Natural killer cell (primary cell): ENCODE measurements around the gene MVB12B. TPM values are rescaled to one million over a fixed set of nuclear protein-coding genes. Genes with fewer than 3 reads are reported as not detected.

ENCODE experiments used
- ATAC-seq, 3 donors: fragments of 150-1000 bp in 2 of 3; fragments of 200-7000 bp in 1 of 3; cut with Tn5 transposase; 1 replicate in 1 of 3; 2 replicates in 2 of 3; pipeline ENCODE4 v1.10.0; 2021; ENCODE audit warnings: mild to moderate bottlenecking in 2 of 3, moderate library complexity in 2 of 3
- DNase-seq, 2 donors: peaks; one replicate each; pipeline versions ENCODE4 v3.0.0 to v3.0.0-alpha.2; 2013 to 2021; ENCODE audit warnings: mixed read lengths in 1 of 2
- H3K27ac ChIP-seq: one replicate; pipeline ENCODE4 v1.5.1; 2013; ENCODE audit warnings: mild to moderate bottlenecking, low read length
- H3K27me3 ChIP-seq: one replicate; pipeline ENCODE4 v1.6.1; 2013; ENCODE audit warnings: low read length; ENCODE audit not compliant: control insufficient read depth, insufficient read depth
- H3K36me3 ChIP-seq: one replicate; pipeline ENCODE4 v1.6.1; 2013; ENCODE audit warnings: low read length; ENCODE audit not compliant: control insufficient read depth, insufficient read depth
- H3K4me1 ChIP-seq: one replicate; pipeline ENCODE4 v1.6.1; 2013; ENCODE audit warnings: low read length; ENCODE audit not compliant: control insufficient read depth, insufficient read depth
- H3K4me3 ChIP-seq: one replicate; pipeline ENCODE4 v1.5.1; 2013; ENCODE audit warnings: low read length
- H3K9me3 ChIP-seq: one replicate; pipeline ENCODE4 v1.6.1; 2013; ENCODE audit warnings: low read length; ENCODE audit not compliant: control insufficient read depth, insufficient read depth
- H3K27ac Mint-ChIP-seq, 2 donors: one replicate each; pipeline ENCODE4 v1.8.0; 2022; ENCODE audit warnings: mild to moderate bottlenecking in 2 of 2, mixed read lengths in 2 of 2, moderate library complexity in 1 of 2
- H3K27me3 Mint-ChIP-seq, 2 donors: one replicate each; pipeline ENCODE4 v1.8.0; 2022; ENCODE audit warnings: low read depth in 2 of 2, mixed read lengths in 2 of 2
- H3K36me3 Mint-ChIP-seq: one replicate; pipeline ENCODE4 v1.8.0; 2022; ENCODE audit warnings: mixed read lengths
- H3K4me1 Mint-ChIP-seq, 2 donors: one replicate each; pipeline ENCODE4 v1.8.0; 2022; ENCODE audit warnings: mixed read lengths in 2 of 2
- H3K4me3 Mint-ChIP-seq: one replicate; pipeline ENCODE4 v1.8.0; 2022; ENCODE audit warnings: mild to moderate bottlenecking, moderate library complexity, mixed read lengths
- H3K9me3 Mint-ChIP-seq, 2 donors: one replicate each; pipeline ENCODE4 v1.8.0; 2022; ENCODE audit warnings: mixed read lengths in 2 of 2
- CTCF ChIP-seq: fragments of 200-600 bp; IDR thresholded peaks from one replicate; pipeline ENCODE4 v1.8.0; 2022; ENCODE audit warnings: antibody characterized with exemption
- WGBS: methylation state at CpG from one replicate; pipeline ENCODE4 v1.1.7; 2013; ENCODE audit warnings: missing lambda C conversion rate; ENCODE audit not compliant: insufficient coverage; 5-methylcytosine and 5-hydroxymethylcytosine counted together
- intact Hi-C: fragments of 100-400 bp; cut with micrococcal nuclease; formaldehyde crosslinking; loops from one replicate; pipeline ENCODE4 v1.14.2; 2022
- total RNA-seq, 4 donors: library from RNA; stranded (reverse); fragments of 120-200 nt in 1 of 4; gene quantifications; one replicate each; pipeline versions ENCODE4 v1.2.3 to v1.2.4, GENCODE V29; 2013 to 2022

Gene MVB12B
- total RNA-seq, 3 donors from 2014 or later (not counting 1 experiment from before 2014, with no cell fraction given), result 2.0 to 13.0 (median 7.8) TPM

GRCh38 chr9:126307322-126308061, 19.1 kb upstream of the MVB12B start:
- H3K9me3 ChIP-seq, result no peaks in the 10 kb centered on the region
- H3K27ac Mint-ChIP-seq, result no peak overlapping the region
- no peak for DNase-seq
- no peak for TF ChIP-seq CTCF
- 89% methylated on average over 15 of the region's 15 CpGs for WGBS
- no peaks in the 10 kb centered on the region for H3K27me3 Mint-ChIP-seq
- H3K4me1 Mint-ChIP-seq, result no peaks in the 10 kb centered on the region
- no peaks in the 10 kb centered on the region for H3K9me3 Mint-ChIP-seq
- no peaks in the 10 kb centered on the region for H3K4me1 ChIP-seq
- no peak overlapping the region for H3K4me3 ChIP-seq
- no peaks in the 10 kb centered on the region for H3K36me3 ChIP-seq
- ATAC-seq, result no peak
- no peak overlapping the region for H3K4me3 Mint-ChIP-seq
- no peaks in the 10 kb centered on the region for H3K36me3 Mint-ChIP-seq
- intact Hi-C loops, result no loop called here
- H3K27me3 ChIP-seq, result no peaks in the 10 kb centered on the region
- H3K27ac ChIP-seq, result no peak overlapping the region

GRCh38 chr9:126309427-126310189, 17.0 kb upstream of the MVB12B start:
- H3K27me3 Mint-ChIP-seq, result peaks cover 0 to 1% of the 10 kb centered on the region in 2 donors
- no peak overlapping the region for H3K27ac ChIP-seq
- DNase-seq, result no peak
- no peaks in the 10 kb centered on the region for H3K9me3 ChIP-seq
- H3K36me3 Mint-ChIP-seq, result no peaks in the 10 kb centered on the region
- no peak for TF ChIP-seq CTCF
- ATAC-seq, result no peak
- no peaks in the 10 kb centered on the region for H3K4me1 Mint-ChIP-seq
- H3K27me3 ChIP-seq, result no peaks in the 10 kb centered on the region
- no peaks in the 10 kb centered on the region for H3K36me3 ChIP-seq
- 78% methylated on average over 7 of the region's 8 CpGs for WGBS
- no peak overlapping the region for H3K4me3 Mint-ChIP-seq
- no peaks in the 10 kb centered on the region for H3K4me1 ChIP-seq
- H3K9me3 Mint-ChIP-seq, result no peaks in the 10 kb centered on the region
- intact Hi-C loops, result no loop called here
- H3K27ac Mint-ChIP-seq, result no peak overlapping the region
- H3K4me3 ChIP-seq, result no peak overlapping the region

- no peak for ATAC-seq
- no peak for TF ChIP-seq CTCF
- DNase-seq, result no peak
- no peaks in the 10 kb centered on the region for H3K27me3 ChIP-seq
- intact Hi-C loops, result no loop called here
- no peaks in the 10 kb centered on the region for H3K4me1 Mint-ChIP-seq
- no peaks in the 10 kb centered on the region for H3K36me3 ChIP-seq
- no peaks in the 10 kb centered on the region for H3K9me3 Mint-ChIP-seq
- no peaks in the 10 kb centered on the region for H3K4me1 ChIP-seq
- H3K4me3 ChIP-seq, result no peak overlapping the region
- no peaks in the 10 kb centered on the region for H3K9me3 ChIP-seq
- WGBS, result 94% methylated on average over 3 of the region's 5 CpGs
- H3K27ac ChIP-seq, result no peak overlapping the region
- peaks cover 0 to 4% of the 10 kb centered on the region in 2 donors for H3K27me3 Mint-ChIP-seq
- H3K27ac Mint-ChIP-seq, result no peak overlapping the region
- H3K36me3 Mint-ChIP-seq, result no peaks in the 10 kb centered on the region
- H3K4me3 Mint-ChIP-seq, result no peak overlapping the region
Measured at GRCh38 chr9:126312584-126313551, 13.8 kb upstream of the MVB12B start.
